Fibroblast of pulmonary artery (primary cell): ENCODE results near the gene SH3D19.

Source experiments
- DNase-seq: peaks from one replicate; pipeline ENCODE4 v3.0.0-alpha.2; 2010; ENCODE audit warnings: low read depth
- H3K4me3 ChIP-seq: replicated peaks from 2 replicates; pipeline ENCODE4 v1.5.1; 2011; ENCODE audit warnings: low read depth, mild to moderate bottlenecking, control low read depth, low read length, moderate library complexity
- TF ChIP-seq, protein P1 (sequence below): IDR thresholded peaks from 2 replicates; pipeline ENCODE4 v1.5.1; 2011; ENCODE audit warnings: mild to moderate bottlenecking, control low read depth, low read length, inconsistent platforms; ENCODE audit errors: missing control alignments

SH3D19 gene

DNA sequence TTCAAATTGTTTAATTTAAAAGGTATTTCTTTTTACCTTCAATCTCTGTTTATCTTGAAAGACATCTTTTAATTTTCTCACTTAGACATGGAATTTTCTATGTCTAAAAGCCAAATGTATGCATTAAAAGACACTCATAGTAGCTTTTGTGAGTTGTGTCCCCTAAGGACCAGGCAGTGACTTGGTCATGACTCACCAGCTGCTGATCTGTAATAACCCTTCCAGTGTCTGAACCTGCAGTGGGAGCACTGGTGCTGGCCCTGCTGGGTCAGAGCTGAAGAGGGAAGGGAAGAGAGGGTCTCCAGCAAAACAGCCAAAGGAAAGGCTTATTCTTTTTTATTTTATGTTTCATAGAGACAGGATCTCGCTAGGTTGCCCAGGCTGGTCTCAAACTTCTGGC is 31.1 kb upstream of the SH3D19 start:
- DNase-seq: peak; percentile 5
- no peak overlapping the region for H3K4me3 ChIP-seq
- TF ChIP-seq, protein P1, sequence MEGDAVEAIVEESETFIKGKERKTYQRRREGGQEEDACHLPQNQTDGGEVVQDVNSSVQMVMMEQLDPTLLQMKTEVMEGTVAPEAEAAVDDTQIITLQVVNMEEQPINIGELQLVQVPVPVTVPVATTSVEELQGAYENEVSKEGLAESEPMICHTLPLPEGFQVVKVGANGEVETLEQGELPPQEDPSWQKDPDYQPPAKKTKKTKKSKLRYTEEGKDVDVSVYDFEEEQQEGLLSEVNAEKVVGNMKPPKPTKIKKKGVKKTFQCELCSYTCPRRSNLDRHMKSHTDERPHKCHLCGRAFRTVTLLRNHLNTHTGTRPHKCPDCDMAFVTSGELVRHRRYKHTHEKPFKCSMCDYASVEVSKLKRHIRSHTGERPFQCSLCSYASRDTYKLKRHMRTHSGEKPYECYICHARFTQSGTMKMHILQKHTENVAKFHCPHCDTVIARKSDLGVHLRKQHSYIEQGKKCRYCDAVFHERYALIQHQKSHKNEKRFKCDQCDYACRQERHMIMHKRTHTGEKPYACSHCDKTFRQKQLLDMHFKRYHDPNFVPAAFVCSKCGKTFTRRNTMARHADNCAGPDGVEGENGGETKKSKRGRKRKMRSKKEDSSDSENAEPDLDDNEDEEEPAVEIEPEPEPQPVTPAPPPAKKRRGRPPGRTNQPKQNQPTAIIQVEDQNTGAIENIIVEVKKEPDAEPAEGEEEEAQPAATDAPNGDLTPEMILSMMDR: no peak

DNA sequence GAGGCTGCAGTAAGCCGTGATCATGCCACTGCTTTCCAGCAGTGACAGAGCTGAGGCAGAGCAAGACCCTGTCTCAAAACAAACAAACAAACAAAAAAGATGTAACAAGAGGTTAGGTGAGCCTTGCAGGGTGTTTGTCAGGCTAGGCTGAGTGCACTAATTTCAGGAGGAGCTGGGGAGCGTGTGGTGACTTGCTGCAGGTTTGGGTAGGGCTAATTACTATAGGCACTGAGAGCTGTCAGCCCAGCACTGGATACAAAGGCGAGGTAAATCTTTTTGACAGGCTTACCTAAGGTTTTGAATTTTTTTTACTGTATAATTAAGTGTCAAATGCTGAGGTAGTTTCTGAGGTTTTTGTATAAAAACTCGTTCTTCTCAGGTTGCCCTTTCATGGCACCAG is 29.8 kb upstream of the SH3D19 start:
- DNase-seq: no peak
- TF ChIP-seq, protein P1: no peak
- no peak overlapping the region for H3K4me3 ChIP-seq

DNA sequence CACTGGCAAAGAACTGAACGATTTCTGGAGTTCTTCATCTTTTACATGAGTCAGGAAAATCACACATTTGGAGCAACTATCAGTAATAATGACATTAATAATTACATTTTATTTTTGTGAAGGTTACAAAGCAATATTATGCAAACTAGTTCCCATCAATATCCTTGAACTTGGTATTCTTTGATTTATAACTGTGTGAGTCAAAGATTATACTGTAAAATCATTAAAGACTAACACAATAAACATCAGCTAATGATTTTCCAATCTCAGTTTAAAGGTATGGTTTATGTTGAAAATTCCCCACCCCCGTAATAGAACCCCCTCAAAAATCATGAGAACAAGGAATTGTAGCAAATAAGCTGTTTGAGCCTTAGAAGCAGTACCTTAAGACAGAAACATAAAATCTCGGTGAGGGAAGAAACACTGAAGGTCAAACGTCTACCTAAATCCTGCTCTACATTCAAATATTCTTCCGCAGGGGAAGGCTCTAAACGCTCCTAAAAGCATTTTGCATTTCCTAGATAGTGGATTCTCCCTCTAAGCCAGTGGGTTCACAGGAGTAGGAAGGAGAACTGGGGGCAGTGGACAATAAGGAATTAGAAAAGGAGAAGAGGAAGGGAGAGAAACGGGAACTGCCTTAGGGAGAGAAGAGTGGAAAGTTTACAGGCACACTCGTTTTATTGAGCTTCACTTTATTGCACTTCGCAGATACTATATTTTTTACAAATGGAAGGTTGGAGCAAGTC is 22.3 kb upstream of the SH3D19 start:
- H3K4me3 ChIP-seq: no peak overlapping the region
- TF ChIP-seq, protein P1: no peak
- no peak for DNase-seq

DNA sequence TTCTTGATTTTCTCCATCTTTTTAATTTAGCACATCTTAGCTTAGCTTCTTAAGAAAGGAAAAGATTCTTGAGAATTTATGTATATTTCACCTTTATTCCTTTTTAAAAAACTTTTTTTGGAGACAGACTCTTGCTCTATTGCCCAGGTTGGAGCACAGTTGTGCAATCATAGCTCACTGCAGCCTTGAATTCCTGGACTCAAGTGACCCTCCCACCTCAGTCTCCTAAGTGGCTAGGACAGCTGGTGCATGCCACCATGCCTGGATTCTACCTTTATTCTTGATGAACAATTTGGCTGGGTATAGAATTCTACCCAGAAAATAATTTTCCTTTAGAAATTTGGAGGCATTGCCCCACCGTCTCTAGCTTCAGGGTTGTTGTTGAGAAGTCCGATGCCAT is 19.5 kb upstream of the SH3D19 start:
- TF ChIP-seq, protein P1: no peak

DNA sequence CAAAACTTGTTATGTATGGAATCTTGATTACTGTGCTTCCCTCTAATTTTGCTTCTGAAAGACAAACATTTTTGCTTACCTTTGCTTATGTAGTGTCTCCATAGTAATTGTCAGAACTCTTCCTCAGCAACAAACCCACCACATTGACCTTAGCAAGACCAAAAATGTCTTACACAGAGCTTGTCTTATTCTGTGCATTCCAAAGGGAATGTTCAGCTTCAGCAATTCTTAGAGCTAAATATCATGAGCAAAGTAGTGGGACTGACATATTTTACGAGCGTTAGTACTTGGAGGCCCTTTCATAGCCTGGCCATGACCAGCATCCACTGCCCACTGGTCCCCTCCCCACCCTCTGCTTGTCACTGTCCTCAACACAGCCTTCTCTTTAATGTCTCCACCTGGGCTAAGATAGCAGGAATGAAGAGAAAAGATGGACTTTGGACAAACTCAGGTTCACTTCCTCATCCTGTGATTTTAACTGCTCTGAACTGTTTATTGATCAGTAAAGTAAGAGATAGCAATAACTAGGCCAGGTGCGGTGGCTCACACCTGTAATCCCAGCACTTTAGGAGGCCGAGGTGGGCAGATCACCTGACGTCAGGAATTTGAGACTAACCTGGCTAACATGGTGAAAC is 15.5 kb upstream of the SH3D19 start:
- no peak for DNase-seq
- no peak overlapping the region for H3K4me3 ChIP-seq
- TF ChIP-seq, protein P1: no peak

More for the DNA sequence above, 19.5 kb upstream of the SH3D19 start:
- H3K4me3 ChIP-seq: no peak overlapping the region
- no peak for DNase-seq

DNA sequence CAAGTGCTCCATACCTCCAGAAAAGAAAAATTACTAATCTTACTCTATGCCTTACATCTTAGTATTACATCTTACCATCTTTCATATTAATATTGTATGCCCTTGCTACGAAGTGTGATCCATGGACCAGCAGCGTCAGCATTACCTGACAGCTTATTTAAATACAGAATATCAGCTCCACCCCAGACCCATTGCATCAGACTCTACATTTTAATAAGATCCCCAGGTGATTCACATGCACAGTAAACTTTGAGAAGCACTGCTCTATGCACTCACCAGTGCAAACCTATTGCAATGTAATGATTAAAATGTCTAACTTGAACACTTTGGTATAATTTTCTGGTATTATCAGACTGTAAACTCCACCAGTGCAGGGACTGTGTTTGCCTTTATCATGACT is 14.1 kb upstream of the SH3D19 start:
- no peak for DNase-seq
- TF ChIP-seq, protein P1: no peak
- H3K4me3 ChIP-seq: no peak overlapping the region
